ENCODE measurements around the gene RNASE3. TPM values are rescaled to one million over a fixed set of nuclear protein-coding genes. Genes with fewer than 3 reads are reported as not detected.
A peak's percentile ranks its signal among the peaks of the same experiment; 100 is the strongest.
"Not testable (repeated sequence)": the region's sequence is repeated elsewhere in the genome, so short reads cannot be mapped to it uniquely, and the experiment has no call there.

Gene RNASE3
- total RNA-seq, 1 donor from 2014 or later: 0.52 TPM

- peak; percentile 15 for DNase-seq (ENCODE audit: low spot score)
These were observed 28.0 kb downstream of the RNASE3 start for GRCh38 chr14:20919038-20919756.

GRCh38 chr14:20923766-20924297 is 32.6 kb downstream of the RNASE3 start:
- DNase-seq (ENCODE audit: low spot score): not testable (repeated sequence)

GRCh38 chr14:20934148-20934762 is 43.1 kb downstream of the RNASE3 start:
- no peak for DNase-seq (ENCODE audit: low spot score)

- no peak for DNase-seq (ENCODE audit: low spot score)
These were observed 44.3 kb downstream of the RNASE3 start for GRCh38 chr14:20935303-20935984.

Other genes starting within 250 kb of the RNASE3 start
- not detected for gene OR6S1, start 249.7 kb upstream of the RNASE3 start, total RNA-seq
- 135 TPM for gene RNASE4, start 206.8 kb upstream of the RNASE3 start, total RNA-seq
- gene ANG, start 202.6 kb upstream of the RNASE3 start, total RNA-seq: 110 TPM
- not detected for gene EDDM3A, start 145.5 kb upstream of the RNASE3 start, total RNA-seq
- gene EDDM3B, start 123.0 kb upstream of the RNASE3 start, total RNA-seq: not detected
- gene RNASE6, start 110.1 kb upstream of the RNASE3 start, total RNA-seq: 17.3 TPM
- 609 TPM for gene RNASE1, start 88.5 kb upstream of the RNASE3 start, total RNA-seq
- 1.8 TPM for gene RNASE2, start 64.1 kb downstream of the RNASE3 start, total RNA-seq
- 57.3 TPM for gene METTL17, start 98.6 kb downstream of the RNASE3 start, total RNA-seq
- gene SLC39A2, start 107.9 kb downstream of the RNASE3 start, total RNA-seq: not detected
- 237 TPM for gene NDRG2, start 133.7 kb downstream of the RNASE3 start, total RNA-seq
- 0.81 TPM for gene TPPP2, start 138.8 kb downstream of the RNASE3 start, total RNA-seq
- gene RNASE13, start 143.4 kb downstream of the RNASE3 start, total RNA-seq: 0.12 TPM
- 22.1 TPM for gene RNASE7, start 151.0 kb downstream of the RNASE3 start, total RNA-seq
- gene RNASE8, start 166.4 kb downstream of the RNASE3 start, total RNA-seq: not detected
- 124 TPM for gene ARHGEF40, start 178.9 kb downstream of the RNASE3 start, total RNA-seq
- 57.5 TPM for gene ZNF219, start 207.3 kb downstream of the RNASE3 start, total RNA-seq
- 4.3 TPM for gene TMEM253, start 209.7 kb downstream of the RNASE3 start, total RNA-seq